ENCODE measurements around the gene EFR3B.
A peak's percentile ranks its signal among the peaks of the same experiment; 100 is the strongest.

The EFR3B gene

GRCh38 chr2:25194576-25195122, 152.8 kb downstream of the EFR3B start:
- ATAC-seq, result no peak

- ATAC-seq, result no peak
Observed at GRCh38 chr2:25197336-25198208, 155.7 kb downstream of the EFR3B start.

- no peak for ATAC-seq
Observed at GRCh38 chr2:25198209-25198525, 156.3 kb downstream of the EFR3B start.

DNA sequence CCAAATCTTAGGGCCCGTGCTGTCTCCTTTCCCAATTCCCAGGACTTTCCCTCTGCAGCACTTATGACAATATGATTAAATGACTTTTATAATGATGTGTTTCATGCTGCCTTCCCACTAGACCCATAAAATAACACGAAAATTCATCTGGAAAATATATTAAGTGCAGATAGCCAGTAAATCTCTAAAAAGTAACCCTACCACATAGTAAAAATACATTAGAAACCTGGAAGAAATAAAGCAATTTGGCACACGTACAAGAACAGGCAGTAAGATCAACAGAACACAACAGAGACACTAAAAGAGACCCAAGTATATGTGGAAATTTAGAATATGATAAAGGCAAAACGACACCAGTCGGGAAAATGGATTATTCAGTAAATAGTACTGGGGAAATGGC, 156.7 kb downstream of the EFR3B start:
- ATAC-seq, result no peak

- no peak for ATAC-seq
Observed at GRCh38 chr2:25201265-25201664, 159.4 kb downstream of the EFR3B start.

- ATAC-seq, result no peak
Observed at GRCh38 chr2:25201794-25202193, 159.9 kb downstream of the EFR3B start.

DNA sequence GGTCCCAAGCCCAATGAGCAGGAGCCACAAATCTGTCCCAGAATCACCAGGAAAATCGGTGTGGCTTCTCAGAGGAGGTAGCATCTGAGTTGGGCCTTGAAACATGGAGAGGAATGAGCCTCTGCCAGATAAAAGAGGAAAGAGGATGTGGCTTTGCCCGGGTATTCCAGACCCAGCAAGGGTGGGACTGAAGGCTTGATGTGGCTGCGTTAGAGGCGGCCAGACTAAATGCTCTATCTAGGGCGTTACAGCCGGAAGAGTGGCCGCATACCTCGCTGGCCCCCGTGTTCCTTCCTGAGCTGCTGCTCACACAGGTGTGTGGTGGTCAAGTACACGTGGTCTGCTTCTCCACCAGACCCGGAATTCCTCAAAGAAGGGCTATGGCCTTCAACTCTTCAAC, 160.4 kb downstream of the EFR3B start:
- ATAC-seq, result no peak

DNA sequence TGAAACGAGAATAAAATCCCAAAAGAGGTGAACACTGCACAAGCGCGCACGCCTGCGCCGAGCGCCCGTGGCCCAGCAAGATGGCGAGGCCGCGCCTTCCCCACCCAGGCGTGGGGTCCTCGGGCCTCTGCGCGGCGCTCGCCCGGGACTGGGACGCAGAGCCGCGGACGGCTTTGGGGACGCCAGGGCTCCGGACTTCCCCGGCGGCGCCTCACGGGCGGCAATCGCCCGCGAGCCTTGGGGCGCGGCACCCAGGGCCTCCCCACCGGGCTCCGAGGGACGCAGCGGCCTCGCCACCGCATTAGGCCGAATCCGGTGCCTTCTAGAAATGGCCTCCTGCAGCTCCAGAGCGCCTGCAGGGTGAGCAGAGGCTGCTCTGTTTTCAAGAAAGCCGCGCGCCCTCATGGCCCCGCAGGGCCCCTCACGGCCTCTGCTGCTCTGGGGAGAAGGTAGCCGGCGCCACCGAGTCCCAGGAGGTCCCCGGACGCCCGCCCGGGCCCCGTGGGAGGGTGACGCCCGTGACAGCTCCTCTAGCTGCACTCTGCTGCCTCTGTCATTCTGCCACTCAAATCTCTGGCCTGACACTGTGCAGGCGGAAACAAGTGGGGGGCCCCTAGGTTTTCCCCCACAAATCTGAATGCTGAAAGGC, 162.4 kb downstream of the EFR3B start:
- ATAC-seq, result peak; percentile 54 to 74

DNA sequence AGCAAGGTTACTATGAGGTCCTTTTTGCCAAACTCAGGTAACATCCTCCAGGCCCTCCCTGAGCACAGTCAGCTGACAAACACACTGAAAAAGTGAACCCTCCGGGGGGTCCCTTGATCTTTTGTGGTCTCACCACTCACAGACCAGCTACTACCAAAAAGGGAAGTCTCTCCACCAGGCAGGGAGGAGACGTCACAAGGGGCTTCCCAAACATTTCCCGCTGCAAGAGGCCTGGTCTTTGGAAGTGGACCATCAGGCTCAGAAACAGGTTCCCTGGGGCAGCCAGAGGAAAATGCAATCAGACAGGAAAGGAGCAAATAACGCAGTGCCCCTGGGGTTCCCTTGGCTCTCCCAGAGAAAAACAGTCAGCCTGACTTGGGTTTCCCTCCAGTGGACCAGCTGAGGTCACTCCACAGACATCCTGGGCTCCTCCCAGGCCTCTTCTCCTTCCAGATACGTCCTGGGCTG, 165.2 kb downstream of the EFR3B start:
- ATAC-seq, result no peak

Data from activated CD4-positive, CD25-positive, alpha-beta regulatory T cell treated with anti-CD3 and anti-CD28 coated beads, Interleukin-2, amount 50 U/mL, for 24 hours (primary cell).